Kidney epithelial cell (primary cell): ENCODE results near the gene PNMA8C. TPM values are rescaled to one million over a fixed set of nuclear protein-coding genes. Genes with fewer than 3 reads are reported as not detected.

Source experiments
- DNase-seq: peaks from one replicate; pipeline ENCODE4 v3.0.0-alpha.2; 2010; ENCODE audit warnings: low read depth
- H3K27me3 ChIP-seq: 2 replicates; pipeline ENCODE4 v1.6.0; 2011; ENCODE audit warnings: low read length; ENCODE audit not compliant: control insufficient read depth, insufficient read depth
- H3K36me3 ChIP-seq: 2 replicates; pipeline ENCODE4 v1.5.1; 2011; ENCODE audit warnings: low read length; ENCODE audit not compliant: control insufficient read depth, insufficient read depth
- H3K4me3 ChIP-seq: 2 replicates; pipeline ENCODE4 v1.5.1; 2011; ENCODE audit warnings: low read depth, mild to moderate bottlenecking, control low read depth, low read length
- total RNA-seq: library from RNA; depleted of rRNA; stranded (reverse); fragments of >200 nt; gene quantifications from 2 replicates; pipeline ENCODE4 v1.2.3, GENCODE V29; 2015
- TF ChIP-seq, protein P1 (sequence below): IDR thresholded peaks from 2 replicates; pipeline ENCODE4 v1.5.1; 2011; ENCODE audit warnings: mild to moderate bottlenecking, moderate library complexity, low read length, control low read depth, inconsistent platforms; ENCODE audit not compliant: insufficient read depth, poor library complexity, severe bottlenecking

The PNMA8C gene
- total RNA-seq, 1 donor from 2014 or later, result 0.25 TPM

- H3K27me3 ChIP-seq, result no peaks in the 10 kb centered on the region
- no peak for DNase-seq
- TF ChIP-seq, protein P1, sequence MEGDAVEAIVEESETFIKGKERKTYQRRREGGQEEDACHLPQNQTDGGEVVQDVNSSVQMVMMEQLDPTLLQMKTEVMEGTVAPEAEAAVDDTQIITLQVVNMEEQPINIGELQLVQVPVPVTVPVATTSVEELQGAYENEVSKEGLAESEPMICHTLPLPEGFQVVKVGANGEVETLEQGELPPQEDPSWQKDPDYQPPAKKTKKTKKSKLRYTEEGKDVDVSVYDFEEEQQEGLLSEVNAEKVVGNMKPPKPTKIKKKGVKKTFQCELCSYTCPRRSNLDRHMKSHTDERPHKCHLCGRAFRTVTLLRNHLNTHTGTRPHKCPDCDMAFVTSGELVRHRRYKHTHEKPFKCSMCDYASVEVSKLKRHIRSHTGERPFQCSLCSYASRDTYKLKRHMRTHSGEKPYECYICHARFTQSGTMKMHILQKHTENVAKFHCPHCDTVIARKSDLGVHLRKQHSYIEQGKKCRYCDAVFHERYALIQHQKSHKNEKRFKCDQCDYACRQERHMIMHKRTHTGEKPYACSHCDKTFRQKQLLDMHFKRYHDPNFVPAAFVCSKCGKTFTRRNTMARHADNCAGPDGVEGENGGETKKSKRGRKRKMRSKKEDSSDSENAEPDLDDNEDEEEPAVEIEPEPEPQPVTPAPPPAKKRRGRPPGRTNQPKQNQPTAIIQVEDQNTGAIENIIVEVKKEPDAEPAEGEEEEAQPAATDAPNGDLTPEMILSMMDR, result no peak
- no peaks in the 10 kb centered on the region for H3K36me3 ChIP-seq
- H3K4me3 ChIP-seq, result peak overlapping the region; percentile 49
Observed at GRCh38 chr19:46412650-46413261, 16.0 kb downstream of the PNMA8C start.

- peak overlapping the region; percentile 49 for H3K4me3 ChIP-seq
- no peaks in the 10 kb centered on the region for H3K27me3 ChIP-seq
- TF ChIP-seq, protein P1, result peak; percentile 25
- no peaks in the 10 kb centered on the region for H3K36me3 ChIP-seq
- DNase-seq, result no peak
Observed at GRCh38 chr19:46411925-46412649, 16.6 kb downstream of the PNMA8C start.

- TF ChIP-seq, protein P1, result no peak
Observed at GRCh38 chr19:46411088-46411924, 17.4 kb downstream of the PNMA8C start.

DNA sequence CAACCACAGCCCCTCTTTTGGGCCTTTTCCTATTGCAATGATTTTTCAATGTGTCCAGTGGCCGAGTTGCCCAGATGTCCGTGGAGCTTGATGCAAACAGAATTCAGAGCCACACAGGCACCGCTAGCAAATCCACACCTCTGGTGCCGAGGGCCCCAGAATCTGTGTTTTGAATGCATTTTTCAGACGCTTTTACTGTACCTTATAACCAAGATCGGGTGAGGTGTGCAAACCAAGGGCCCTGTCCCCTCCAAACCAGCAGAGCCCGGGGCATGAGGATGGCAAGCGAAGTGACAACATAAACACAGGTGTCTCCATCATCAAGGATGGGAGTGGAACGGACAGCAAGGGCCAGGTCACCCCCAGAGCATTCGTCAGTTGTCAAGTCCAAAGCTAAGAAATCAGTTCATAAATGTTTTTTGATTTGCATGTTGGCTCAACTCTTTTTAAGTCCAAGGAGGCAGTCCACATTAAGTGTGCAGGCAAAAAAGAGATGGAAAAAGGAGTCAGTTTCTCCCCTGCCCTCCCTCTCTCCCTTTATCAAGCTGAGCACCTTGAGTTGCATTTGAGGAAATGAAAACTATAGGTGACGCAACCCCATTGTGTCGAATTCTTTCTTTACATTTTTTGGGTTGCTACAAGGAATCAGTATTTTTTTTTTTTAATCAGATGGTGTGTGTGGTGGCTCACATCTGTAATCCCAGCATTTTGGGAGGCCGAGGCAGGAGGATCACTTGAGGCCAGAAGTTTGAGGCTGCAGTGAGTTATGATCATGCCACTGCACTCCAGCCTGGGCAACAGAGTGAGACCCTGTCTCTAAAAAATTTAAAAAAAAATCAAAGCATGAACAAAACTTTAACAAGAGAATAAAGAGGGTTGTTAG lies 18.3 kb downstream of the PNMA8C start:
- DNase-seq, result no peak
- TF ChIP-seq, protein P1, result no peak
- H3K4me3 ChIP-seq, result no peak overlapping the region
- no peaks in the 10 kb centered on the region for H3K36me3 ChIP-seq
- H3K27me3 ChIP-seq, result no peaks in the 10 kb centered on the region

More at GRCh38 chr19:46411088-46411924, 17.4 kb downstream of the PNMA8C start:
- DNase-seq, result no peak
- Histone ChIP-seq H3K4me3 (peak overlapping the region; percentile 49), H3K36me3 (no peaks in the 10 kb centered on the region), H3K27me3 (no peaks in the 10 kb centered on the region)

GRCh38 chr19:46409191-46409590 lies 19.5 kb downstream of the PNMA8C start:
- Histone ChIP-seq H3K4me3 (no peak overlapping the region), H3K27me3 (no peaks in the 10 kb centered on the region), H3K36me3 (no peaks in the 10 kb centered on the region)
- TF ChIP-seq, protein P1, result no peak
- no peak for DNase-seq
